Measurements from ENCODE around the gene MICAL2.

Gene MICAL2

GRCh38 chr11:12110201-12110713, at the start of gene MICAL2:
MICAL2 (plus strand) TSS chr11:12110590; CDS start chr11:12162156, 51,566 bp downstream.
- in situ Hi-C loops (cut with HindIII; ENCODE audit: low sequenced_read_pairs): no loop called here
- H3K4me3 ChIP-seq (ENCODE audit: low read depth, low read length): peak within 1 kb of the TSS; percentile 79
- DNase-seq (ENCODE audit: low read depth): no peak
- no peak for TF ChIP-seq CTCF (IDR thresholded peaks at IDR 0.05; ENCODE audit: low read depth, low read length, missing control alignments)

GRCh38 chr11:12061851-12062560, 48.4 kb upstream of the MICAL2 start:
- in situ Hi-C loops (cut with HindIII; ENCODE audit: low sequenced_read_pairs): no loop called here
- no peak overlapping the region for H3K4me3 ChIP-seq (ENCODE audit: low read depth, low read length)
- no peak for DNase-seq (ENCODE audit: low read depth)
- no peak for TF ChIP-seq CTCF (IDR thresholded peaks at IDR 0.05; ENCODE audit: low read depth, low read length, missing control alignments)

- no peak overlapping the region for H3K4me3 ChIP-seq (ENCODE audit: low read depth, low read length)
- no peak for DNase-seq (ENCODE audit: low read depth)
- TF ChIP-seq CTCF (IDR thresholded peaks at IDR 0.05; ENCODE audit: low read depth, low read length, missing control alignments): no peak
- in situ Hi-C loops (cut with HindIII; ENCODE audit: low sequenced_read_pairs): no loop called here
Measured at GRCh38 chr11:12063251-12063650, 47.1 kb upstream of the MICAL2 start.

- no peak for TF ChIP-seq CTCF (IDR thresholded peaks at IDR 0.05; ENCODE audit: low read depth, low read length, missing control alignments)
- no peak overlapping the region for H3K4me3 ChIP-seq (ENCODE audit: low read depth, low read length)
- DNase-seq (ENCODE audit: low read depth): no peak
- in situ Hi-C loops (cut with HindIII; ENCODE audit: low sequenced_read_pairs): no loop called here
Measured at GRCh38 chr11:12064136-12064953, 46.0 kb upstream of the MICAL2 start.

GRCh38 chr11:12064954-12065280, 45.5 kb upstream of the MICAL2 start:
- in situ Hi-C loops (cut with HindIII; ENCODE audit: low sequenced_read_pairs): no loop called here
- no peak for DNase-seq (ENCODE audit: low read depth)
- no peak for TF ChIP-seq CTCF (IDR thresholded peaks at IDR 0.05; ENCODE audit: low read depth, low read length, missing control alignments)
- no peak overlapping the region for H3K4me3 ChIP-seq (ENCODE audit: low read depth, low read length)

- no peak for TF ChIP-seq CTCF (IDR thresholded peaks at IDR 0.05; ENCODE audit: low read depth, low read length, missing control alignments)
- in situ Hi-C loops (cut with HindIII; ENCODE audit: low sequenced_read_pairs): no loop called here
- no peak for DNase-seq (ENCODE audit: low read depth)
- H3K4me3 ChIP-seq (ENCODE audit: low read depth, low read length): no peak overlapping the region
Measured at GRCh38 chr11:12066056-12066798, 44.2 kb upstream of the MICAL2 start.
